Progenitor cell of endocrine pancreas (in vitro differentiated cells): ENCODE data around the gene SIRT3. TPM values are rescaled to one million over a fixed set of nuclear protein-coding genes. Genes with fewer than 3 reads are reported as not detected.
"Not testable (repeated sequence)": the region's sequence is repeated elsewhere in the genome, so short reads cannot be mapped to it uniquely, and the experiment has no call there.

Experiments used
- DNase-seq: peaks from one replicate; pipeline ENCODE4 v3.0.0; 2021; ENCODE audit warnings: low spot score; ENCODE audit not compliant: unreplicated experiment
- H3K27ac Mint-ChIP-seq: 2 replicates; pipeline ENCODE4 v1.8.0; 2021; ENCODE audit warnings: mild to moderate bottlenecking, moderate library complexity, mixed read lengths
- H3K27me3 Mint-ChIP-seq: 2 replicates; pipeline ENCODE4 v1.8.0; 2021; ENCODE audit warnings: mixed read lengths
- H3K36me3 Mint-ChIP-seq: 2 replicates; pipeline ENCODE4 v1.8.0; 2022; ENCODE audit warnings: mixed read lengths; ENCODE audit not compliant: insufficient read depth
- H3K4me1 Mint-ChIP-seq: 2 replicates; pipeline ENCODE4 v1.8.0; 2021; ENCODE audit warnings: low read depth, mixed read lengths
- H3K4me3 Mint-ChIP-seq: 2 replicates; pipeline ENCODE4 v1.8.0; 2021; ENCODE audit warnings: low read depth, mild to moderate bottlenecking, moderate library complexity, mixed read lengths
- H3K9me3 Mint-ChIP-seq: 2 replicates; pipeline ENCODE4 v1.8.0; 2021; ENCODE audit warnings: low read depth, mixed read lengths
- CTCF ChIP-seq: fragments of 200-600 bp; sonication (generic); IDR thresholded peaks from one replicate; pipeline ENCODE4 v1.5.0; 2021; ENCODE audit warnings: antibody characterized with exemption, mild to moderate bottlenecking; ENCODE audit not compliant: unreplicated experiment
- total RNA-seq: library from RNA; stranded (reverse); gene quantifications from 2 replicates; pipeline ENCODE4 v1.2.1, GENCODE V29; 2021

SIRT3 gene
- total RNA-seq, 1 donor from 2014 or later, result 27.0 TPM

DNA sequence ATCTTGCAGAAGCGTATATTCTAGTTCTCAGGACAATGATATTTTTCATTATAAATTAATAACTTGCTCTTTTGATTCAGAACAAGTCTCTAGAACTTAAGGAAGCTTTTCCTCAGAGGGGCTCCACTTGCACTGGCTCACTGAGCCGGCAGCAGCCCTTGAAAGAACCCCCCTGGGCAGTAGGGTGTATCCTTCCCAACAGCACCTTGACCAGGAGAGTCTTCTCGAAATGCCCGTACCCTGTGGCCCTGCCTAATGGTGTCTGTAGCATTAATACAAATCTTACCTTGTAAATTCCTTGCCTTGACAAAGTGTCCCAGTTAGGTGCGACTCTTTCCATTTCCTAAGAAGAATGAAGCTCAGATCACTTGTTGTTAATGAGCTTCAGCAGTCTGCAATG, 14.1 kb upstream of the SIRT3 start:
- no peaks in the 10 kb centered on the region for H3K9me3 Mint-ChIP-seq
- H3K4me3 Mint-ChIP-seq, result no peak overlapping the region
- no peak for DNase-seq
- no peaks in the 10 kb centered on the region for H3K27me3 Mint-ChIP-seq
- H3K4me1 Mint-ChIP-seq, result no peaks in the 10 kb centered on the region
- peaks cover 31% of the 10 kb centered on the region for H3K36me3 Mint-ChIP-seq
- H3K27ac Mint-ChIP-seq, result no peak overlapping the region
- no peak for TF ChIP-seq CTCF

GRCh38 chr11:249062-249461, 12.9 kb upstream of the SIRT3 start:
- no peak for TF ChIP-seq CTCF
- DNase-seq, result no peak
- Mint-ChIP-seq H3K27me3 (no peaks in the 10 kb centered on the region), H3K36me3 (peaks cover 33% of the 10 kb centered on the region), H3K9me3 (no peaks in the 10 kb centered on the region), H3K27ac (no peak overlapping the region), H3K4me1 (no peaks in the 10 kb centered on the region), H3K4me3 (no peak overlapping the region)

- H3K4me1 Mint-ChIP-seq, result no peaks in the 10 kb centered on the region
- no peaks in the 10 kb centered on the region for H3K9me3 Mint-ChIP-seq
- no peak for DNase-seq
- peaks cover 26% of the 10 kb centered on the region for H3K36me3 Mint-ChIP-seq
- H3K27me3 Mint-ChIP-seq, result no peaks in the 10 kb centered on the region
- no peak overlapping the region for H3K27ac Mint-ChIP-seq
- TF ChIP-seq CTCF, result no peak
- H3K4me3 Mint-ChIP-seq, result no peak overlapping the region
Measured at GRCh38 chr11:244376-244775, 8.2 kb upstream of the SIRT3 start.

- DNase-seq, result no peak
- Mint-ChIP-seq H3K9me3 (no peaks in the 10 kb centered on the region), H3K27me3 (no peaks in the 10 kb centered on the region), H3K4me1 (peaks cover 5% of the 10 kb centered on the region), H3K27ac (no peak overlapping the region), H3K36me3 (peaks cover 14% of the 10 kb centered on the region), H3K4me3 (no peak overlapping the region)
- TF ChIP-seq CTCF, result no peak
Measured at GRCh38 chr11:241634-242033, 5.5 kb upstream of the SIRT3 start.

DNA sequence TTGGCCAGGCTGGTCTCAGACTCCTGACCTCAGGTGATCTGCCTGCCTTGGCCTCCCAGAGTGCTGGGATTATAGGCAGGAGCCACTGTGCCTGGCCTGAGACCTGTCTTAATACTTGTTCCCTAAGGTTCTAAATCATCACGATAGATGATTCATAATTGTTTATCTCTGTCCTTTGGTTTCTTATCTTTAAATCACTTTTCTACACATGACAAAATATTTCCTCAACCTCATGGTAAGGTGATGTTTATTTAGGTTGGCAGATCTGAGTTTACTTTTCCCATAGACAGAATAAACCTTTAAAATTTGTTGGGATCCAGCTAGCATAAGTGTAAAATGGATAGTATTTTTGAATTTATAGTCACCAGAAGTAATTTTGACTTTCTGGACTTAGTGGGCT, 4.2 kb upstream of the SIRT3 start:
- H3K36me3 Mint-ChIP-seq, result peaks cover 12% of the 10 kb centered on the region
- no peak for TF ChIP-seq CTCF
- H3K9me3 Mint-ChIP-seq, result no peaks in the 10 kb centered on the region

GRCh38 chr11:238346-238745, 2.2 kb upstream of the SIRT3 start:
- H3K27me3 Mint-ChIP-seq, DNase-seq, H3K36me3 Mint-ChIP-seq, H3K27ac Mint-ChIP-seq, H3K9me3 Mint-ChIP-seq: not testable (repeated sequence)
- H3K4me1 Mint-ChIP-seq, result peaks cover 11% of the 10 kb centered on the region
- peak overlapping the region; percentile 95 for H3K4me3 Mint-ChIP-seq

More for the DNA sequence above, 4.2 kb upstream of the SIRT3 start:
- DNase-seq, result no peak
- H3K4me1 Mint-ChIP-seq, result peaks cover 7% of the 10 kb centered on the region
- no peaks in the 10 kb centered on the region for H3K27me3 Mint-ChIP-seq
- no peak overlapping the region for H3K4me3 Mint-ChIP-seq
- H3K27ac Mint-ChIP-seq, result no peak overlapping the region
